Measurements from ENCODE around the gene OGFR. TPM values are rescaled to one million over a fixed set of nuclear protein-coding genes. Genes with fewer than 3 reads are reported as not detected.
A peak's percentile ranks its signal among the peaks of the same experiment; 100 is the strongest.

The OGFR gene
- total RNA-seq, 1 donor from 2014 or later: 74.6 TPM

DNA sequence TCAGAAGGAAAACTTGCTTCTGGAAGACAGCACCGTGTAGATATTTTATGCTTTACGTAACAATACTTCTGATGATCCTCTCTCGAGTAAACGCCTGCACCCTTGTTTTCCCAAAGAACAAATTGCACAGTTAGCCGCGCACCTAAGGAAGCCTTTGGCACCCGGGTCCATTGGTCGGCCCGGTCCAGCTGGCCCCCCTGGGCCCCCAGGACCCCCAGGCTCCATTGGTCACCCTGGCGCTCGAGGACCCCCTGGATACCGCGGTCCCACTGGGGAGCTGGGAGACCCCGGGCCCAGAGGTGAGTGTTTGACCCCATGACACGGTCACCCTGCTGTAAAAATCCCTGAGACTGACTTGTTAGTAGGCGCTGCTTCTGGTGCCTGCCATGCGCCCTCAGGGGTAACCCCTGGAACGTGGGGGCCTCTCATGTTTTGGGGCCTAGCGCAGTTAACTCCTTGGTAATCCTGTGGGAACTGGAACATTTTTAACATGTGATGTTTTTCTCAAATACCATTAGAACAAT is 32.4 kb downstream of the OGFR start:
- Mint-ChIP-seq H3K4me3 (no peak overlapping the region), H3K36me3 (ENCODE audit: low read depth) (peaks cover 18% of the 10 kb centered on the region), H3K4me1 (peaks cover 55% of the 10 kb centered on the region), H3K27ac (peak overlapping the region; percentile 90), H3K27me3 (no peaks in the 10 kb centered on the region), H3K9me3 (no peaks in the 10 kb centered on the region)
- DNase-seq: no peak
- ATAC-seq (ENCODE audit: low read depth): no peak
- POLR2A ChIA-PET: interaction anchor here (0.7 kb wide), 2 partner anchors 11 to 22 kb away, joined by 3 to 4 read pairs; no protein-coding TSS in a partner anchor
- TF ChIP-seq, protein P1, sequence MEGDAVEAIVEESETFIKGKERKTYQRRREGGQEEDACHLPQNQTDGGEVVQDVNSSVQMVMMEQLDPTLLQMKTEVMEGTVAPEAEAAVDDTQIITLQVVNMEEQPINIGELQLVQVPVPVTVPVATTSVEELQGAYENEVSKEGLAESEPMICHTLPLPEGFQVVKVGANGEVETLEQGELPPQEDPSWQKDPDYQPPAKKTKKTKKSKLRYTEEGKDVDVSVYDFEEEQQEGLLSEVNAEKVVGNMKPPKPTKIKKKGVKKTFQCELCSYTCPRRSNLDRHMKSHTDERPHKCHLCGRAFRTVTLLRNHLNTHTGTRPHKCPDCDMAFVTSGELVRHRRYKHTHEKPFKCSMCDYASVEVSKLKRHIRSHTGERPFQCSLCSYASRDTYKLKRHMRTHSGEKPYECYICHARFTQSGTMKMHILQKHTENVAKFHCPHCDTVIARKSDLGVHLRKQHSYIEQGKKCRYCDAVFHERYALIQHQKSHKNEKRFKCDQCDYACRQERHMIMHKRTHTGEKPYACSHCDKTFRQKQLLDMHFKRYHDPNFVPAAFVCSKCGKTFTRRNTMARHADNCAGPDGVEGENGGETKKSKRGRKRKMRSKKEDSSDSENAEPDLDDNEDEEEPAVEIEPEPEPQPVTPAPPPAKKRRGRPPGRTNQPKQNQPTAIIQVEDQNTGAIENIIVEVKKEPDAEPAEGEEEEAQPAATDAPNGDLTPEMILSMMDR (IDR thresholded peaks at IDR 0.05): no peak
- CTCF ChIA-PET: no interaction called here
- intact Hi-C loops (cut with micrococcal nuclease): no loop called here

DNA sequence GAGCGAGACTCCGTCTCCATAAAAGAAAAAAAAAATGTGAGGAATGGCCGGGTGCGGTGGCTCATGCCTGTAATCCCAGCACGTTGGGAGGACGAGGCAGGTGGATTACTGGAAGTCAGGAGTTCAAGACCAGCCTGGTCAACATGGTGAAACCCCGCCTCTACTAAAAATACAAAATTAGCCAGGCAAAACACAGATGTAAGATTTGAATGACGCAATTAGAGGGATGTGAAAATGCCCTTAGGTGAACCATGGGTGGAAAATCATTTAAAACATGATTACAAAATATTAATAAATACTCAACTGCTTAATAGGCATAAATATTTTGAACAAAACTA is 33.1 kb downstream of the OGFR start:
- peak; percentile 22 for ATAC-seq (ENCODE audit: low read depth)

DNA sequence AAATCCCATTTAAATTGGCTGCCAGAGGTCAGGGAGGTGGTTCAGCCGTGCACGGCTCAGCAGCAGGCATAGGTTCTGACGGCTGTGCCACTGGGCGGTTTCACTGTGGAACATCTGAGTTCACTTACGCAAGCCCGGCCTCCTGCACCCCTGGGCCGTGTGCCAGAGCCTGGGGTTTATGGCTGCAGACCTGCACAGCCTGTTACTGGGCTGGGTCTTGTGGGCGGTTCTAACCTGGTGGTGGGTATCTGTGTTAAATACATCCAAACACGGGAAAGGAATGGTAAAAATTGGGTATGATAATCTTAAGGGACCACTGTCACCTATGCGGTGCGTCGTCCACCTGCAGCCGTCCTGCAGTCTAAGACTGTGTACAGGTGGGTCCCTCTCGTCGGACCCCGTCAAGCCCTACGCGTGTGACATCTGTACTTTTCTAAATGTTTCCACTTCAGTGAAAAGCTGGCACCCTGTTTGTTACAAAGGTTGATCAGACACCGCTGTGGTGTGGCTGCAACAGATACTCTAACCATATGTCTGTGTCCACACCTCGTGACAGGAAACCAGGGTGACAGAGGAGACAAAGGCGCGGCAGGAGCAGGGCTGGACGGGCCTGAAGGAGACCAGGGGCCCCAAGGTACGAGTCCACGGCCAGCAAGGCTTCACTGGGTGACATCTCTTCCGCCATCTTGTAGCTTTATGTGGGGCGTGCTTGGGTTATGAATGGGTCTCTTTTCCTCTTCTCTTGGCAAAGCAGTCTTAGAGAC is 33.7 kb downstream of the OGFR start:
- ChIA-PET CTCF (no interaction called here), POLR2A (interaction anchor here (0.5 to 1.6 kb wide), 6 partner anchors 9 to 23 kb away, joined by 3 to 6 read pairs (median 4); partner anchors contain the start of gene TCFL5)
- Mint-ChIP-seq H3K9me3 (no peaks in the 10 kb centered on the region), H3K4me1 (peaks cover 42% of the 10 kb centered on the region), H3K4me3 (peak overlapping the region; percentile 59), H3K36me3 (ENCODE audit: low read depth) (peaks cover 18% of the 10 kb centered on the region), H3K27me3 (no peaks in the 10 kb centered on the region), H3K27ac (peak overlapping the region; percentile 90)
- DNase-seq (peak; percentile 50), ATAC-seq (ENCODE audit: low read depth) (peak; percentile 89)
- TF ChIP-seq, protein P1 (IDR thresholded peaks at IDR 0.05): no peak
- intact Hi-C loops (cut with micrococcal nuclease): no loop called here

More for the DNA sequence above, 33.1 kb downstream of the OGFR start:
- TF ChIP-seq, protein P1 (IDR thresholded peaks at IDR 0.05): no peak
- Mint-ChIP-seq H3K9me3 (no peaks in the 10 kb centered on the region), H3K4me3 (peak overlapping the region; percentile 59), H3K27me3 (no peaks in the 10 kb centered on the region), H3K4me1 (peaks cover 48% of the 10 kb centered on the region), H3K27ac (peak overlapping the region; percentile 90), H3K36me3 (ENCODE audit: low read depth) (peaks cover 18% of the 10 kb centered on the region)
- ChIA-PET CTCF (no interaction called here), POLR2A (interaction anchor here (0.7 to 1.5 kb wide), 6 partner anchors 9 to 24 kb away, joined by 3 to 6 read pairs (median 4); partner anchors contain the start of gene TCFL5)
- no peak for DNase-seq
- intact Hi-C loops (cut with micrococcal nuclease): no loop called here

DNA sequence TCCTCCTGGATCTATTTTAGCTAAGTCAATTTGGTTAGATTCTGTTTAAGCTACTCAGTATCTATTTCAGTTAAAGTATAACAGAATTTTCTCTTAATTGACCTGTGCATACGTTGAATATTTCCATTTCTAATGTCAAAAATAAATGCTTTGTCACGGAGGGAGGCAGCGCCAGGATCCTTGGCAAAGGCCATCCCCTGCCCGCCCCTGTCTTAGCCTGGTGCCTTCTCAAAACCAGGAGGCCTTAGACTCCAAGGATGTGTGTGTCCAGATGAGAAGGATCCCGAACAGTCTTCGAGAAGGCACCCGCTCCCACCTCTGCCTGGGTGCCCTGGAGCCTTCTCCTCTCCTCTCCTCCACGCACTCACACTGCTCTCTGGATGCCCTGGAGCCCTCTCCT is 34.6 kb downstream of the OGFR start:
- H3K36me3 Mint-ChIP-seq (ENCODE audit: low read depth): peaks cover 26% of the 10 kb centered on the region
- peaks cover 35% of the 10 kb centered on the region for H3K4me1 Mint-ChIP-seq
- no peak overlapping the region for H3K4me3 Mint-ChIP-seq
- no peak for DNase-seq
- intact Hi-C loops (cut with micrococcal nuclease): no loop called here
- TF ChIP-seq, protein P1 (IDR thresholded peaks at IDR 0.05): no peak
- POLR2A ChIA-PET: interaction anchor here (1.4 to 1.6 kb wide), 2 partner anchors 19 to 20 kb away, joined by 5 to 6 read pairs; no protein-coding TSS in a partner anchor
- H3K27me3 Mint-ChIP-seq: no peaks in the 10 kb centered on the region
- H3K27ac Mint-ChIP-seq: no peak overlapping the region
- CTCF ChIA-PET: no interaction called here
- ATAC-seq (ENCODE audit: low read depth): no peak
- H3K9me3 Mint-ChIP-seq: no peaks in the 10 kb centered on the region

DNA sequence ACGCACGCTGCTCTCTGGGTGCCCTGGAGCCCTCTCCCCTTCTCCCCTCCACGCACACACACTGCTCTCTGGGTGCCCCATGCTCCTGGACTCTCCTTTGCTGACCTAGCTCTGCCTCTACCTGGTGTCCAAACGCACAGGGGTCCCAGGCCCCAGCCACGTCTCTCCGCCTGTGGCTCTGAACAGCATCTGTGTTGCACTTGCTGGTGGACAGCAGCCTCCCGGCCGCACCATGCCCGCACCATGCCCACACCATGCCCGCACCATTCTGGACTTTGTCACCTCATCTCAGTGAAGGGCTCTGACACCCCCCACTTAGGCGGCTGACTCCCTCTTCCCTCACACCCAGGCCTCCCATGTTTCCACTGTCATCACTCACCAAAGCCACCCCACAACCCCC is 35.2 kb downstream of the OGFR start:
- no peaks in the 10 kb centered on the region for H3K9me3 Mint-ChIP-seq
- TF ChIP-seq, protein P1 (IDR thresholded peaks at IDR 0.05): no peak
- peak overlapping the region; percentile 32 for H3K4me3 Mint-ChIP-seq
- intact Hi-C loops (cut with micrococcal nuclease): no loop called here
- ChIA-PET POLR2A (no interaction called here), CTCF (no interaction called here)
- H3K4me1 Mint-ChIP-seq: peaks cover 34% of the 10 kb centered on the region
- DNase-seq (no peak), ATAC-seq (ENCODE audit: low read depth) (no peak)
- H3K36me3 Mint-ChIP-seq (ENCODE audit: low read depth): peaks cover 26% of the 10 kb centered on the region
- H3K27ac Mint-ChIP-seq: peak overlapping the region; percentile 24
- no peaks in the 10 kb centered on the region for H3K27me3 Mint-ChIP-seq

All from activated B cell treated with CpG ODN at 0.5 μM for 24 hours (primary cell).